Measurements from ENCODE around the gene C2CD5.
"Not testable (repeated sequence)": the region's sequence is repeated elsewhere in the genome, so short reads cannot be mapped to it uniquely, and the experiment has no call there.

Gene C2CD5

GRCh38 chr12:22477894-22478287 is 66.5 kb downstream of the C2CD5 start:
- no peak for DNase-seq (ENCODE audit: low spot score)

- no peak for DNase-seq (ENCODE audit: low spot score)
Observed at GRCh38 chr12:22477166-22477893, 67.0 kb downstream of the C2CD5 start.

- DNase-seq (ENCODE audit: low spot score): no peak
Observed at GRCh38 chr12:22476133-22476532, 68.2 kb downstream of the C2CD5 start.

GRCh38 chr12:22474970-22475720 is 69.2 kb downstream of the C2CD5 start:
- DNase-seq (ENCODE audit: low spot score): no peak

DNA sequence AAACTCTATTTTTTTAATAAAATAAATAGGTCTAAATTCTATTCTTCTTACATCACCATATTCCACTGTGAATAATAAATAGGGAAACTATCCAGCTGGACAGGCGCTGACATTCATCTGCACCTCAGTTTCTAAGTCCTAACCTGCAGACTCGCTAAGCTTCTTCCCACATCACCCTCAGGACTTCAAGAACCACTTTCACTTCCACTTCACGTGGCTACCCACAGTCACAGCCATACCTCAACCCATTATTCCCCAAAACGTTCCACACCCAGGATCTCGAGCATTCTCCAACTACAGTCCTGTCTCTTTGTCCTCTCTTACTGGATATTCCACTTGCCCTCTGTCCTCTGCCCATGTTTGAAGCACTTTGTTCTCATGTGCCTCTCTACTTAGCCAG is 71.1 kb downstream of the C2CD5 start:
- no peak for DNase-seq (ENCODE audit: low spot score)

DNA sequence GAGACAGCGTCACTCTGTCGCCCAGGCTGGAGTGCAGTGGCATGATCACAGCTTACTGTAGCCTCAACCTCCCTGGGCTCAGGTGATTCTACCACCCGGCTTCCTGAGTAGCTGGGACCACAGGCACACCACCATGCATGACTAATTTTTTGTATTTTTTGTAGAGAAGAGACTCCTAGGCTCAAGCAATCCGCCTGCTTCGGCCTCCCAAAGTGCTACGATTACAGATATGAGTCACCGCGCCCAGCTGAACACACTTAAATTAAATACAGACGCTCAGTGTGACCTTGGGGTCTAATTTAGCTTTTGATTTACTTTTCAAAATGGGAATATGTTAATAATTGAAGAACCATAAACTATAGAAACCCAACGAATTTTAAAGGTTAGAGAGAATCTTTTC is 77.2 kb downstream of the C2CD5 start:
- no peak for DNase-seq (ENCODE audit: low spot score)

- DNase-seq (ENCODE audit: low spot score): no peak
Observed at GRCh38 chr12:22463306-22463705, 81.0 kb downstream of the C2CD5 start.

DNA sequence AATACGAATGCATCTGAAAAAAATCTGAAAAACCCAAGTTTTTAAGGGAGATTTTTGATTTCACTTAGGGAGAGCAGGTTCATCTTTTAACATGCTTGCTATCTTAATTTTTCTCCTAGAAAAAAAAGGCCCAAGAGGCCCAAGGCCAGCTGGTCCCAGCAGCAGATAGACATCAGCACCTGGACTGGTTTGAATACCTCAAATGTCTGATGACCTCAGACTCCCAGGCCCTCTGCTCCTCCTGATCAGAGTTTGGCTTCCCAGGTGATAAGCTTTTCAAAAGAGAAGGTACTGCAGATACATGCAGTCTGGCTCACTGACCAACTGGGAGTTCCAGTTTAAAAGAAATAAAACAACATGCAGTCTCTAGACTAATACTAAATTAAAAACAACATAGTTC is 82.6 kb downstream of the C2CD5 start:
- no peak for DNase-seq (ENCODE audit: low spot score)

- no peak for DNase-seq (ENCODE audit: low spot score)
Observed at GRCh38 chr12:22459838-22460490, 84.4 kb downstream of the C2CD5 start.

- DNase-seq (ENCODE audit: low spot score): no peak
Observed at GRCh38 chr12:22458298-22458937, 85.9 kb downstream of the C2CD5 start.

- DNase-seq (ENCODE audit: low spot score): no peak
Observed at GRCh38 chr12:22457085-22457484, 87.3 kb downstream of the C2CD5 start.

- DNase-seq (ENCODE audit: low spot score): no peak
Observed at GRCh38 chr12:22453511-22453910, 90.8 kb downstream of the C2CD5 start.

DNA sequence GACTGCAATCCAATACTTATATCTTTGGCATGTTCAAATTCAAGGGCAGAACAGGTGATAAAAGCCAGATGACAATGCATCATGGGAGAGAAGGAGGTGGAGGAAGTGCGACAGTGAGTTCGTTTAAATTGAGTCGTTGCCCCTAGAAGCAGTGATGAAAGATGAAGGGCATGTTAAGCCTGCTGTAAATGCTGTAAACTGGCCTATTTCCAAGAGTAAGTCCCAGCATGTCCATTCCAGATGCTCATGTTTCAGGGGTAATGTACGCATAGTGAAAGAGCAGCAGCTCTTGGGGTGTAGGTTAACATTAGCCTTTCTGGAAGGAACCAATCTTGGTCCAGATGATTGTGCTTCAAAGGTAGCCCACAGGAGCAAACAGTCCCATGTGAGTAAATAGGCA is 97.1 kb downstream of the C2CD5 start:
- no peak for DNase-seq (ENCODE audit: low spot score)

DNA sequence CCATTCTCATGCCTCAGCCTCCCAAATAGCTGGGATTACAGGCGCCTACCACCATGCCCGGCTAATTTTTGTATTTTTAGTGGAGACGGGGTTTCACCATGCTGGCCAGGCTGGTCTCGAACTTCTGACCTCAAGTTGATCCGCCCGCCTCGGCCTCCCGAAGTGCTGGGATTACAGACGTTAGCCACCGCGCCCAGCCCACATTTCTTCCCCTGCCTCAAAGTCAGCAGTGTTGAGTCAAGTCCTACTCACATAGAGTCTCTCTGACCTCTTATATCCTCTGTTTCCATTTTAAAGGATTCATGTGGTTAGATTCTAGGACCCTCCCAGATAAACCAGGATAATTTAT is 100.1 kb downstream of the C2CD5 start:
- DNase-seq (ENCODE audit: low spot score): not testable (repeated sequence)

- DNase-seq (ENCODE audit: low spot score): peak; percentile 81
Observed at GRCh38 chr12:22443379-22444316, 100.7 kb downstream of the C2CD5 start.

GRCh38 chr12:22437031-22437806 is 107.1 kb downstream of the C2CD5 start:
- DNase-seq (ENCODE audit: low spot score): peak; percentile 53

GRCh38 chr12:22435583-22435982 is 108.8 kb downstream of the C2CD5 start:
- DNase-seq (ENCODE audit: low spot score): no peak

- DNase-seq (ENCODE audit: low spot score): no peak
Observed at GRCh38 chr12:22431693-22432251, 112.6 kb downstream of the C2CD5 start.

DNA sequence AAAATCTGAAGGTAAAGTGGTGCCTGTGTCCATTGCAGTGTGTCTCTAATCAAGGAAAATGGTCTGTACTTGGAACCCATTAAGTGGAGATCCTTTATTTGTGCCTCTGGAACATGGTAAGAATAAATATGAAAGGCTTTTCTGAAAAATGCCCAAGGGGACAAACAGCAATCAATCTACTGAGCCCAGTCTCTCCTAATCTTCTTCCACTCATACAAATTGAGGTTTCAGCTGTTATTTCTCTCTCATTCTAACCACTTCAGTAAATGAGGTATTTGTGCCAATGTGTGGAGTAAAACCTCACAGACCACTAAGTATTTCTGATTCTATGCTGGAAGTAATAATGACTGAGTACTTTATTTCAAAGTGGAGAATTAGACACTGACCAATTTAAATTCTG is 127.5 kb downstream of the C2CD5 start:
- no peak for DNase-seq (ENCODE audit: low spot score)
